Nephron progenitor cell (in vitro differentiated cells): Measurements from ENCODE around the gene UBAP2L.

Experiments used
- DNase-seq: peaks from one replicate; pipeline ENCODE4 v3.0.0; 2021
- H3K27ac Mint-ChIP-seq: 2 replicates; pipeline ENCODE4 v1.8.0; 2021; ENCODE audit warnings: mild to moderate bottlenecking, moderate library complexity, mixed read lengths
- H3K27me3 Mint-ChIP-seq: 2 replicates; pipeline ENCODE4 v1.8.0; 2021; ENCODE audit warnings: mild to moderate bottlenecking, low read depth, mixed read lengths; ENCODE audit not compliant: poor library complexity
- H3K36me3 Mint-ChIP-seq: 2 replicates; pipeline ENCODE4 v1.8.0; 2021; ENCODE audit warnings: low read depth, mixed read lengths
- H3K4me1 Mint-ChIP-seq: 2 replicates; pipeline ENCODE4 v1.8.0; 2021; ENCODE audit warnings: mixed read lengths
- H3K4me3 Mint-ChIP-seq: 2 replicates; pipeline ENCODE4 v1.8.0; 2021; ENCODE audit warnings: mild to moderate bottlenecking, moderate library complexity, mixed read lengths
- H3K9me3 Mint-ChIP-seq: 2 replicates; pipeline ENCODE4 v1.8.0; 2021; ENCODE audit warnings: mild to moderate bottlenecking, moderate library complexity, mixed read lengths
- TF ChIP-seq, protein P1 (sequence below): fragments of 200-600 bp; sonication (generic); IDR thresholded peaks from 2 replicates; pipeline ENCODE4 v1.5.0; 2021; ENCODE audit warnings: antibody characterized with exemption

UBAP2L gene

DNA sequence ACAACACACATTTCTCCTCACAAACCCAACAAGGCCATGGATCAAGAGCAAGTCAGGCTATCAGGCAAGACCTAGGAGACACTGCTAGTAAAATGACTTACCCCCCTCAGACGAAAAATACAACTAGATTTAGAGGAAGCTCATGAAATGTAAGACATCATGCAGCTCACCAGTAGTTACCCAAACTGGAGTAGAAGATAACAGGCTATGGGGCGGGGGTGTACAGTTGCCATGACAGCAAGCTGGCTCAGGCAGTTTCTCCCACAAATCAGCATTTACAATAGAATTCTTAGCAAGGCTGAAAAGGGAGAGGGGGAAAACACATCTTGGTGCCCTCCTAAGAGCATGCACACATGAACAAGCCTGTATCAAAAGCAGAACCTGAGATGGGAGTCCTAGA, 42.7 kb upstream of the UBAP2L start:
- Mint-ChIP-seq H3K9me3 (no peaks in the 10 kb centered on the region), H3K36me3 (peaks cover 36% of the 10 kb centered on the region), H3K4me3 (no peak overlapping the region), H3K4me1 (peaks cover 56% of the 10 kb centered on the region), H3K27me3 (no peaks in the 10 kb centered on the region), H3K27ac (peak overlapping the region; percentile 73)
- TF ChIP-seq, protein P1, sequence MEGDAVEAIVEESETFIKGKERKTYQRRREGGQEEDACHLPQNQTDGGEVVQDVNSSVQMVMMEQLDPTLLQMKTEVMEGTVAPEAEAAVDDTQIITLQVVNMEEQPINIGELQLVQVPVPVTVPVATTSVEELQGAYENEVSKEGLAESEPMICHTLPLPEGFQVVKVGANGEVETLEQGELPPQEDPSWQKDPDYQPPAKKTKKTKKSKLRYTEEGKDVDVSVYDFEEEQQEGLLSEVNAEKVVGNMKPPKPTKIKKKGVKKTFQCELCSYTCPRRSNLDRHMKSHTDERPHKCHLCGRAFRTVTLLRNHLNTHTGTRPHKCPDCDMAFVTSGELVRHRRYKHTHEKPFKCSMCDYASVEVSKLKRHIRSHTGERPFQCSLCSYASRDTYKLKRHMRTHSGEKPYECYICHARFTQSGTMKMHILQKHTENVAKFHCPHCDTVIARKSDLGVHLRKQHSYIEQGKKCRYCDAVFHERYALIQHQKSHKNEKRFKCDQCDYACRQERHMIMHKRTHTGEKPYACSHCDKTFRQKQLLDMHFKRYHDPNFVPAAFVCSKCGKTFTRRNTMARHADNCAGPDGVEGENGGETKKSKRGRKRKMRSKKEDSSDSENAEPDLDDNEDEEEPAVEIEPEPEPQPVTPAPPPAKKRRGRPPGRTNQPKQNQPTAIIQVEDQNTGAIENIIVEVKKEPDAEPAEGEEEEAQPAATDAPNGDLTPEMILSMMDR = no peak
- DNase-seq = no peak

DNA sequence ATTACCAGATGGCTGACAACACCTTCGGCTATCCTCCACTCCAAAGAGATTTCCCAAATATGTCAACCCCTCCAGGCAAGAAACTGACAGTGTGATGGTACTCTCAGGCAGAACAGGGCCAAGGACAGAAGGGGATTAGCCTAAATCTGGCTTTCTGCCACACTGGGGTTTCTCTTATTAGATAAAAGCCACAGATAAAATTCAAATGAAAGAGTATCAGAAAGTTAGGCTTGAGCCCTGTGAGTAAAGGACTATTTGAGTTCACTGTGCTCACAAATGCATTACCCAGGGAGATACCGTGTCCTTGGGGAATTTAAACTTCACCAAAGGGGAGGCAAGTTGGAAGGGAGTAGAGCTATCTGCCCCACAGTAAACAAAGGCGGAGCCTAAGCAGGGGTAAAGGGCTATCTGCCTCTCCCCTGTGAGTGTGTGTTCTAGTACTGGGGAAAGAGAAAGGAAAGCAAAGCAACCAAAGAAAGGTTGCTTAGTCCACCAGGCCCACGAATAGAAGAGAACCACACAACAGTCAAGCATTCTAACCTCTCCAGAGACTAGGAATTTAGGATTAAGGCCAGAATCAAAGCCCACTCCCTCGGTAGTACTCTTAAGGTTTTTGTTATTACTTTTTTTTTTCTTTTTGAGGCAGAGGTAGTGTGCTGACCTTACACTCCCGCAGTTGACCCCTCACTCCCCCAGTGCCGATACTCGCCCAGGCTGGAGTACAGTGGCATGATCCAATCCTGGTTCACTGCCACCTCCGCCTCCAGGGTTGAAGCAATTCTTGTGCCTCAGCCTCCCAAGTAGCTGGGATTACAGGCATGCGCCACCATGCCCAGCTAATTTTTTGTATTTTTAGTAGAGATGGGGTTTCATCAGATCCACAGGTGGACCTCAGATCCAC, 41.6 kb upstream of the UBAP2L start:
- H3K36me3 Mint-ChIP-seq = peaks cover 33% of the 10 kb centered on the region
- peak overlapping the region; percentile 58 for H3K4me3 Mint-ChIP-seq
- TF ChIP-seq, protein P1 = no peak
- no peaks in the 10 kb centered on the region for H3K27me3 Mint-ChIP-seq
- peak overlapping the region; percentile 73 for H3K27ac Mint-ChIP-seq
- DNase-seq = no peak
- peaks cover 63% of the 10 kb centered on the region for H3K4me1 Mint-ChIP-seq
- H3K9me3 Mint-ChIP-seq = no peaks in the 10 kb centered on the region

DNA sequence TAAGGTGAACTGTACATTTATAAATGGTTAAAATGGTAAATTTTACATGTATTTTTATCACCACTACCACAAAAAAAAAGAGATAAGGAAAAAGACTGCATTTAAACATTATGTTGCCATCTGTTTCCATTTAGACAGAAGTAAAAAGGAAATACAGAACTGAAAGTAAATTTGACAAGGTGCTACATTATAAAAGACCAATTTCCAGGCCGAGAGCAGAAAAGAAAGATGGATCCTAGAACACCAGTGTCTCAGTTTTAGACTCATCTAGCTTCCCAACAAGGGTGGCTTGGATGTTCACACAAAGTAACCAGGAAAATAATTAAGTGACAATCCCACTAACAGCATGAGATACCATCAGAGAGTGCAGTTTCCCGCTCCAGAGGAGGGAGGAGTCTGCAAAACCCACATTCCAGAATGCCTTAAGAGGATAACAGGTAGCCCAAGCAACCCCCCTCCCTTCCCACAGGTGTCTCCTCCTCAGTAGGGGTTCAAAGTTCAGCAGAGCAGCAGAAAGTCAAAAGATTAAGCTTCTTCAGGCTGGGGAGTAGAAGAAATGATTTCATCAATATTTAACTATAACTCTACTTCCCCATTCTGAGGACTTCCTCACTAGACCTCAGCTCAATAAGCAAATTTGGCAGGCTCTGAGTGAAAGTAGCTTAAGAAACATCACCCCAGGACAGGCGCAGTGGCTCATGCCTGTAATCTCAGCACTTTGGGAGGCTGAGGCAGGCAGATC, 40.6 kb upstream of the UBAP2L start:
- no peak for DNase-seq
- H3K27ac Mint-ChIP-seq = peak overlapping the region; percentile 33
- H3K27me3 Mint-ChIP-seq = peaks cover 4% of the 10 kb centered on the region
- H3K4me3 Mint-ChIP-seq = peak overlapping the region; percentile 58
- peaks cover 63% of the 10 kb centered on the region for H3K4me1 Mint-ChIP-seq
- TF ChIP-seq, protein P1 = no peak
- no peaks in the 10 kb centered on the region for H3K9me3 Mint-ChIP-seq
- peaks cover 26% of the 10 kb centered on the region for H3K36me3 Mint-ChIP-seq

DNA sequence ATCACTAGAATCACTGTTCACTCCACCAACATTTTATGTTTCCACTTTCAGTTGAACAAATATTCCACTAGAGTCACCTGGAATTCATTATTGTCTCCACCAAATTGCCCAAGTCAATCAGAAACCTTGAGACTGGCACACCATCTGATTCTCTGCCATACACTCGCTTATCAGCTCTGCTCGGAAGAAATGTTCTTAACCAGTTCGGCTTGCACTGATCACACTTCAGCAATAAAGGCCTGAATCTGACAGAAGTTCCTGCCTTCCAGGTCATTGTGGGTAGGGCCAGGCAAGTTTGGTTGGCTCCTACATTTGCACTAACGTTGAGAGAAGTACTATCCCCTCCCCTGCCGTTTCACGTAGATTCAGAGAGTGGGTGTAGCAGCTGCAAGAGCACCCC, 38.8 kb upstream of the UBAP2L start:
- Mint-ChIP-seq H3K27ac (peak overlapping the region; percentile 94), H3K4me3 (peak overlapping the region; percentile 100), H3K4me1 (peaks cover 76% of the 10 kb centered on the region), H3K9me3 (no peaks in the 10 kb centered on the region), H3K36me3 (peaks cover 12% of the 10 kb centered on the region), H3K27me3 (peaks cover 8% of the 10 kb centered on the region)
- DNase-seq = no peak
- TF ChIP-seq, protein P1 = no peak

DNA sequence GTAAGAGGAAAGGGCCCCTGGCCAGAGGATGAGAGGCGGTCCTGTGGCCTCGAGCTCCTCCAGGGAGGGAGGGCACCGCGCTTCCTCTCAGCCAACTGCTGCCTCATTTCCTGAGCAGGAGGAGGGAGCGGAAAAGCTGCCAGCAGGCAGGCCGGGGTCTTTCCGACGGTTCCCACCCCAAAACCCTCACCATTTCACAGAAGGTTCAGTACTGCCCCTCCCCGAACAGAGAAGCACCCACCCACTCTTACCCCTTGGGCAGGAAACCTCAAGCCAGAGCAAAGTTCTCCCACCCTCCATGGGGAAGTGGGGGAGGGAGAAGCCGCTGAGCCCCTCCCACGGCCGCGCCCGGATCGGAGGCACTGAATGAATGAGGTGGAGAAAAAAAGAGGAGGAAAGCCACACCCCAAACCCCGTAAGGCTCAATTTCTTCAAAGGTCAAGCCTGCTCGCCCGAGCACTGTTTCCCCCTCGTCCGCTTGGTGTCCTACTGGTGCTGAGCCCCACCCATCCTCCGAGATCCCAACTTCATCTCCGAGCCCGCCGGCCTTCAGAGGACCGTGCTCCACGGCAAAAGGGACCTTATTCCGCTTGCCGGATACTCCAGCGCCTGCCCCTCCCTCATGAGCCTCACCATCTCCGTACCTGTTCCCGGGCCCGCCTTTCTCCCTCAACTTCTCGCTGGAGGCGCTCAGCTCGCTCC, 38.3 kb upstream of the UBAP2L start:
- Mint-ChIP-seq H3K36me3 (peaks cover 7% of the 10 kb centered on the region), H3K4me3 (peak overlapping the region; percentile 100), H3K9me3 (no peaks in the 10 kb centered on the region), H3K27ac (peak overlapping the region; percentile 94), H3K27me3 (peaks cover 8% of the 10 kb centered on the region), H3K4me1 (peaks cover 74% of the 10 kb centered on the region)
- TF ChIP-seq, protein P1 = no peak
- peak; percentile 56 for DNase-seq
